LNCaP clone FGC (cell line): ENCODE data around the gene ICE1.

ENCODE experiments used
- DNase-seq: peaks from one replicate; pipeline ENCODE4 v3.0.0-alpha.2; 2011; ENCODE audit warnings: low read depth
- H3K4me3 ChIP-seq: 2 replicates; pipeline ENCODE4 v1.5.1; 2011; ENCODE audit warnings: mild to moderate bottlenecking, low read depth, low read length, control low read depth
- CTCF ChIP-seq: IDR thresholded peaks from 2 replicates; pipeline ENCODE4 v1.5.1; 2012; ENCODE audit warnings: mild to moderate bottlenecking; ENCODE audit not compliant: control insufficient read depth, insufficient read depth; ENCODE audit errors: extremely low read depth

Gene ICE1

GRCh38 chr5:5534333-5534732 is 111.9 kb downstream of the ICE1 start:
- no peak overlapping the region for H3K4me3 ChIP-seq
- no peak for TF ChIP-seq CTCF
- DNase-seq: no peak

- TF ChIP-seq CTCF: no peak
- DNase-seq: no peak
Measured at GRCh38 chr5:5536871-5537270, 114.4 kb downstream of the ICE1 start.

GRCh38 chr5:5537426-5537825 is 114.9 kb downstream of the ICE1 start:
- no peak for TF ChIP-seq CTCF
- no peak for DNase-seq
- no peak overlapping the region for H3K4me3 ChIP-seq

More at GRCh38 chr5:5536871-5537270, 114.4 kb downstream of the ICE1 start:
- no peak overlapping the region for H3K4me3 ChIP-seq

GRCh38 chr5:5539590-5539989 is 117.1 kb downstream of the ICE1 start:
- no peak overlapping the region for H3K4me3 ChIP-seq
- no peak for TF ChIP-seq CTCF
- no peak for DNase-seq
